GM10248 (cell line): ENCODE measurements around the gene WTAP.
A peak's percentile ranks its signal among the peaks of the same experiment; 100 is the strongest.
"Not testable (repeated sequence)": the region's sequence is repeated elsewhere in the genome, so short reads cannot be mapped to it uniquely, and the experiment has no call there.

ENCODE experiments used
- CTCF ChIA-PET: fragments of 300-600 bp; sonication (Branson Sonifier 250); formaldehyde crosslinking; extraction: SDS; loops from one replicate; lab custom pipeline; 2021; ENCODE audit warnings: antibody characterized with exemption; lab: Yijun Ruan, JAX
- POLR2A ChIA-PET: fragments of 350-650 bp; sonication (Branson Sonifier 250); formaldehyde crosslinking; extraction: SDS; loops from one replicate; lab custom pipeline; 2020; ENCODE audit warnings: antibody characterized with exemption; lab: Yijun Ruan, JAX
- DNase-seq: peaks from one replicate; pipeline ENCODE4 v3.0.0; 2012; ENCODE audit errors: extremely low spot score
- TF ChIP-seq, protein P1 (sequence below): IDR thresholded peaks from 2 replicates; pipeline ENCODE4 v1.5.1; 2012; ENCODE audit warnings: mild to moderate bottlenecking, low read depth; ENCODE audit errors: extremely low read depth, missing control alignments, control extremely low read depth

WTAP gene

GRCh38 chr6:159687341-159687740 is 40.0 kb upstream of the WTAP start:
- TF ChIP-seq, protein P1, sequence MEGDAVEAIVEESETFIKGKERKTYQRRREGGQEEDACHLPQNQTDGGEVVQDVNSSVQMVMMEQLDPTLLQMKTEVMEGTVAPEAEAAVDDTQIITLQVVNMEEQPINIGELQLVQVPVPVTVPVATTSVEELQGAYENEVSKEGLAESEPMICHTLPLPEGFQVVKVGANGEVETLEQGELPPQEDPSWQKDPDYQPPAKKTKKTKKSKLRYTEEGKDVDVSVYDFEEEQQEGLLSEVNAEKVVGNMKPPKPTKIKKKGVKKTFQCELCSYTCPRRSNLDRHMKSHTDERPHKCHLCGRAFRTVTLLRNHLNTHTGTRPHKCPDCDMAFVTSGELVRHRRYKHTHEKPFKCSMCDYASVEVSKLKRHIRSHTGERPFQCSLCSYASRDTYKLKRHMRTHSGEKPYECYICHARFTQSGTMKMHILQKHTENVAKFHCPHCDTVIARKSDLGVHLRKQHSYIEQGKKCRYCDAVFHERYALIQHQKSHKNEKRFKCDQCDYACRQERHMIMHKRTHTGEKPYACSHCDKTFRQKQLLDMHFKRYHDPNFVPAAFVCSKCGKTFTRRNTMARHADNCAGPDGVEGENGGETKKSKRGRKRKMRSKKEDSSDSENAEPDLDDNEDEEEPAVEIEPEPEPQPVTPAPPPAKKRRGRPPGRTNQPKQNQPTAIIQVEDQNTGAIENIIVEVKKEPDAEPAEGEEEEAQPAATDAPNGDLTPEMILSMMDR, result no peak
- no peak for DNase-seq
- ChIA-PET CTCF (interaction anchor here (1.6 kb wide), 1 partner anchor 513 kb away, joined by 4 read pairs; no protein-coding TSS in a partner anchor), POLR2A (no interaction called here)

- POLR2A ChIA-PET, result no interaction called here
- CTCF ChIA-PET, result interaction anchor here (0.8 to 1.6 kb wide), 5 partner anchors 11 to 514 kb away, joined by 3 to 4 read pairs (median 3); no protein-coding TSS in a partner anchor
Observed at GRCh38 chr6:159688266-159688905, 38.9 kb upstream of the WTAP start.

GRCh38 chr6:159689001-159689400 is 38.3 kb upstream of the WTAP start:
- TF ChIP-seq, protein P1, result no peak
- ChIA-PET CTCF (interaction anchor here (0.8 to 1.3 kb wide), 4 partner anchors 12 to 301 kb away, joined by 3 read pairs; no protein-coding TSS in a partner anchor), POLR2A (no interaction called here)
- DNase-seq, result no peak

More at GRCh38 chr6:159688266-159688905, 38.9 kb upstream of the WTAP start:
- DNase-seq, result no peak
- TF ChIP-seq, protein P1, result no peak

DNA sequence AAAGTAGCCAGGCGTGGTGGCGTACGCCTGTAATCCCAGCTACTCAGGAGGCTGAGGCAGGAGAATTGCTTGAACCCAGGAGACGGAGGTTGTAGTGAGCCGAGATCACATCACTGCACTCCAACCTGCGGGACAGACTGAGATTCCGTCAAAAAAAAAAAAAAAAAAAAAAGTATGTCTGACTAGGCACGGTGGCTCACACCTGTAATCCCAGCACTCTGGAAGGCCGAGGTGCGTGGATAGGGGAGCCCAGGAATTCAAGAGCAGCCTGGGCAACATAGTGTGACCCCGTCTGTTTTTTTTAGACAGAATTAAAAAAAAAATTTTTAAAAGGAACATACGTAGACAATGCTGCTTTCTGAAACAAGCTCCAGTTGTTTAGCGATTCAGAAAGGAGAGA is 37.2 kb upstream of the WTAP start:
- POLR2A ChIA-PET, DNase-seq: not testable (repeated sequence)
- CTCF ChIA-PET, result interaction anchor here (0.9 to 2.4 kb wide), 3 partner anchors 8 to 37 kb away, joined by 4 to 7 read pairs (median 6); partner anchors contain the start of gene WTAP

GRCh38 chr6:159691133-159691962 is 36.0 kb upstream of the WTAP start:
- TF ChIP-seq, protein P1, result peak; percentile 78
- CTCF ChIA-PET, result interaction anchor here (0.7 to 2.4 kb wide), 9 partner anchors 8 to 172 kb away, joined by 3 to 11 read pairs (median 6); partner anchors contain the start of genes MRPL18 and WTAP
- DNase-seq, result peak; percentile 59
- POLR2A ChIA-PET, result interaction anchor here (1.1 kb wide), 2 partner anchors 8 to 242 kb away, joined by 3 to 5 read pairs; no protein-coding TSS in a partner anchor

DNA sequence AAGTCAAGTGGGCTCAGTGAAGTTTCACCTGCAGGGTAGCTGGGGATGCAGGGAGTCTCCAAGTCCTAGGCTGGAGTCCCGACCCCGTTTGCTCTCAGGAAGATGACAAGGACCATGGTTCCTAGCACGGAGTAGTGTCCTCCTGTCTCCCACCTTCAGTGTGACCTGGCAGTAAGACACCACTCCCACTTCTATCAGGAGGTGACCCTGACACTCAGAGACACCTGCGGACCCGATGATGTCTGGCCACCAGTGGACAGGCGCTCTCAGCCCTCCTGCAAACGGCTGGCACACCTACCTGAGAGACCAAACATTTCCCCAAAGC is 35.4 kb upstream of the WTAP start:
- TF ChIP-seq, protein P1, result no peak
- CTCF ChIA-PET, result interaction anchor here (0.7 to 2.4 kb wide), 6 partner anchors 9 to 99 kb away, joined by 3 to 11 read pairs (median 6); partner anchors contain the start of genes MRPL18 and WTAP
- DNase-seq, result peak; percentile 15
- POLR2A ChIA-PET, result interaction anchor here (0.7 to 1.1 kb wide), 4 partner anchors 8 to 241 kb away, joined by 3 to 5 read pairs (median 4); partner anchors contain the start of genes MRPL18 and TCP1
